SK-N-SH (cell line): ENCODE data around the gene ATF5. TPM values are rescaled to one million over a fixed set of nuclear protein-coding genes. Genes with fewer than 3 reads are reported as not detected.

Experiments
- CTCF ChIA-PET: fragments of 300-600, 350-600 bp; formaldehyde crosslinking; extraction: SDS; loops from one replicate; lab custom pipeline; 2021; lab: Yijun Ruan, JAX
- POLR2A ChIA-PET: fragments of 350-600 bp; sonication (Branson Sonifier 250); formaldehyde crosslinking; extraction: SDS; loops from one replicate; lab custom pipeline; 2020; ENCODE audit warnings: antibody characterized with exemption, inconsistent platforms; lab: Yijun Ruan, JAX
- DNase-seq: peaks from one replicate; pipeline ENCODE4 v3.0.0; 2012
- H2AFZ ChIP-seq: fragments of 200-600 bp; sonication (generic); 2 replicates; pipeline ENCODE4 v1.8.1; 2016; ENCODE audit warnings: antibody characterized with exemption, mild to moderate bottlenecking, low read depth
- H3F3A ChIP-seq: fragments of 200-600 bp; sonication (generic); replicated peaks from 2 replicates; pipeline ENCODE3; 2016; ENCODE audit warnings: antibody characterized with exemption, mild to moderate bottlenecking; ENCODE audit not compliant: insufficient read depth
- H3K27ac ChIP-seq, 2 experiments: fragments of 200-500 bp in 1 of 2; fragments of 200-600 bp in 1 of 2; sonication (Bioruptor generic) in 1 of 2; sonication (generic), shearing (Covaris generic) in 1 of 2; 2 replicates each; pipeline versions ENCODE4 v1.5.1 to v1.6.1; 2014 to 2016; ENCODE audit warnings: low read depth in 2 of 2, inconsistent platforms in 1 of 2, low read length in 1 of 2, mild to moderate bottlenecking in 1 of 2, mixed read lengths in 1 of 2
- H3K27me3 ChIP-seq: fragments of 200-600 bp; sonication (generic), shearing (Covaris generic); 2 replicates; pipeline ENCODE4 v1.6.1; 2016; ENCODE audit warnings: mixed run types; ENCODE audit not compliant: insufficient read depth
- H3K36me3 ChIP-seq, 2 experiments: fragments of 200-500 bp in 1 of 2; fragments of 200-600 bp in 1 of 2; sonication (Bioruptor generic) in 1 of 2; sonication (generic) in 1 of 2; replicated peaks in 1 of 2; 2 replicates each; pipeline versions ENCODE3 to v1.5.1; 2014 to 2016; ENCODE audit warnings: low read length in 1 of 2, mild to moderate bottlenecking in 1 of 2; ENCODE audit not compliant: insufficient read depth in 2 of 2, control insufficient read depth in 1 of 2
- H3K4me1 ChIP-seq, 2 experiments: fragments of 200-500 bp in 1 of 2; fragments of 200-600 bp in 1 of 2; sonication (Bioruptor generic) in 1 of 2; sonication (generic), shearing (Covaris generic) in 1 of 2; 2 replicates each; pipeline versions ENCODE4 v1.5.1 to v1.6.1; 2014 to 2016; ENCODE audit warnings: low read depth in 1 of 2, low read length in 1 of 2, mixed run types in 1 of 2; ENCODE audit not compliant: insufficient read depth in 2 of 2, control insufficient read depth in 1 of 2
- H3K4me2 ChIP-seq: fragments of 200-600 bp; sonication (generic), shearing (Covaris generic); 2 replicates; pipeline ENCODE4 v1.6.1; 2017; ENCODE audit warnings: mixed run types
- H3K4me3 ChIP-seq, 2 experiments: fragments of 200-500 bp in 1 of 2; fragments of 200-600 bp in 1 of 2; sonication (Bioruptor generic) in 1 of 2; sonication (generic), shearing (Covaris generic) in 1 of 2; 2 replicates each; pipeline versions ENCODE4 v1.5.1 to v1.8.1; 2014 to 2016; ENCODE audit warnings: low read depth in 2 of 2, inconsistent platforms in 1 of 2, low read length in 1 of 2, mild to moderate bottlenecking in 1 of 2, mixed read lengths in 1 of 2, moderate library complexity in 1 of 2
- H3K79me2 ChIP-seq: fragments of 200-600 bp; sonication (generic); 2 replicates; pipeline ENCODE4 v1.8.1; 2017; ENCODE audit warnings: mild to moderate bottlenecking; ENCODE audit not compliant: insufficient read depth
- H3K9ac ChIP-seq: fragments of 200-600 bp; sonication (generic); 2 replicates; pipeline ENCODE4 v1.6.1; 2017; ENCODE audit warnings: mixed run types
- H3K9me2 ChIP-seq: fragments of 200-600 bp; sonication (generic); 2 replicates; pipeline ENCODE4 v1.6.1; 2017; ENCODE audit warnings: mixed run types
- H3K9me3 ChIP-seq: fragments of 200-600 bp; sonication (generic); 2 replicates; pipeline ENCODE4 v1.6.1; 2017; ENCODE audit warnings: mixed run types, mild to moderate bottlenecking, moderate library complexity
- H4K20me1 ChIP-seq: fragments of 200-600 bp; sonication (generic); 2 replicates; pipeline ENCODE4 v1.6.1; 2017; ENCODE audit warnings: mild to moderate bottlenecking, mixed run types; ENCODE audit not compliant: insufficient read depth
- CHD2 ChIP-seq: fragments of 150-350 bp; IDR thresholded peaks from 2 replicates; pipeline ENCODE4 v1.6.1; 2018; ENCODE audit warnings: low read length; ENCODE audit not compliant: partially characterized antibody
- ELF1 ChIP-seq: IDR thresholded peaks from 2 replicates; pipeline ENCODE4 v1.4.0; 2012
- EP300 ChIP-seq, 2 experiments: IDR thresholded peaks; 2 replicates each; pipeline versions ENCODE4 v1.4.0 to v1.6.1; 2012; ENCODE audit warnings: borderline replicate concordance in 1 of 2, low read depth in 1 of 2, low read length in 1 of 2
- EZH2phosphoT487 ChIP-seq: fragments of 200-600 bp; sonication (generic); IDR thresholded peaks from 2 replicates; pipeline ENCODE4 v1.6.1; 2017; ENCODE audit warnings: low read depth, mixed run types, mild to moderate bottlenecking, antibody characterized with exemption, moderate library complexity, borderline replicate concordance
- FOSL2 ChIP-seq: IDR thresholded peaks from 2 replicates; pipeline ENCODE4 v1.4.0; 2012; ENCODE audit warnings: low read depth, mild to moderate bottlenecking, moderate library complexity, borderline replicate concordance
- FOXJ3 ChIP-seq: sonication (generic); formaldehyde crosslinking; IDR thresholded peaks from 2 replicates; pipeline ENCODE4 v1.5.1; 2020; ENCODE audit warnings: mild to moderate bottlenecking, missing genetic modification reagents
- FOXM1 ChIP-seq: IDR thresholded peaks from 2 replicates; pipeline ENCODE4 v1.4.0; 2012; ENCODE audit warnings: low read depth, mild to moderate bottlenecking
- MEF2A ChIP-seq: IDR thresholded peaks from 2 replicates; pipeline ENCODE4 v1.4.0; 2012; ENCODE audit warnings: low read depth, borderline replicate concordance
- MXI1 ChIP-seq: IDR thresholded peaks from 2 replicates; pipeline ENCODE4 v1.6.1; 2012; ENCODE audit warnings: mild to moderate bottlenecking, low read depth, low read length, improper control_type of control experiment
- NRF1 ChIP-seq: IDR thresholded peaks from 2 replicates; pipeline ENCODE4 v1.6.1; 2012; ENCODE audit warnings: low read depth, mild to moderate bottlenecking, low read length
- POLR2AphosphoS5 ChIP-seq: IDR thresholded peaks from 2 replicates; pipeline ENCODE4 v1.6.1; 2012; ENCODE audit warnings: low read depth, low read length
- RAD21 ChIP-seq: IDR thresholded peaks from 2 replicates; pipeline ENCODE4 v1.6.1; 2012; ENCODE audit warnings: mild to moderate bottlenecking, low read length
- RFX5 ChIP-seq: IDR thresholded peaks from 2 replicates; pipeline ENCODE4 v1.6.1; 2012; ENCODE audit warnings: mild to moderate bottlenecking, improper control_type of control experiment, low read length
- SIN3A ChIP-seq: IDR thresholded peaks from 2 replicates; pipeline ENCODE4 v1.6.1; 2012; ENCODE audit warnings: low read depth, mild to moderate bottlenecking, low read length, moderate library complexity, borderline replicate concordance
- SMC3 ChIP-seq: IDR thresholded peaks from 2 replicates; pipeline ENCODE4 v1.6.1; 2012; ENCODE audit warnings: low read depth, low read length, improper control_type of control experiment
- TAF1 ChIP-seq: IDR thresholded peaks from 2 replicates; pipeline ENCODE4 v1.6.1; 2012; ENCODE audit warnings: low read depth, mild to moderate bottlenecking, low read length, moderate library complexity, borderline replicate concordance
- TCF12 ChIP-seq: IDR thresholded peaks from 2 replicates; pipeline ENCODE4 v1.4.0; 2012
- YY1 ChIP-seq: IDR thresholded peaks from 2 replicates; pipeline ENCODE4 v1.4.0; 2012; ENCODE audit warnings: low read depth, mild to moderate bottlenecking
- WGBS: methylation state at CpG from one replicate; pipeline ENCODE4 v1.1.6; 2017; ENCODE audit warnings: low lambda C conversion rate; 5-methylcytosine and 5-hydroxymethylcytosine counted together
- polyA plus RNA-seq, 3 experiments: library from polyadenylated mRNA; depleted of rRNA; stranded (reverse); fragments of >200 nt; gene quantifications; 2 replicates each; pipeline ENCODE4 v1.2.3, GENCODE V29; 2012
- TF ChIP-seq, protein P1 (sequence below): IDR thresholded peaks from 2 replicates; pipeline ENCODE4 v1.4.0; 2012; ENCODE audit warnings: low read depth
- TF ChIP-seq, protein P2 (sequence below): IDR thresholded peaks from 2 replicates; pipeline ENCODE4; 2012
- TF ChIP-seq, protein P3 (sequence below): fragments of 200-600 bp; sonication (generic); IDR thresholded peaks from 2 replicates; pipeline ENCODE4 v1.6.1; 2017; ENCODE audit warnings: antibody characterized with exemption, mild to moderate bottlenecking, moderate library complexity

The ATF5 gene
- polyA plus RNA-seq, 1 of the 3 experiments (the other 2 are of a cell fraction): 11.7 TPM

DNA sequence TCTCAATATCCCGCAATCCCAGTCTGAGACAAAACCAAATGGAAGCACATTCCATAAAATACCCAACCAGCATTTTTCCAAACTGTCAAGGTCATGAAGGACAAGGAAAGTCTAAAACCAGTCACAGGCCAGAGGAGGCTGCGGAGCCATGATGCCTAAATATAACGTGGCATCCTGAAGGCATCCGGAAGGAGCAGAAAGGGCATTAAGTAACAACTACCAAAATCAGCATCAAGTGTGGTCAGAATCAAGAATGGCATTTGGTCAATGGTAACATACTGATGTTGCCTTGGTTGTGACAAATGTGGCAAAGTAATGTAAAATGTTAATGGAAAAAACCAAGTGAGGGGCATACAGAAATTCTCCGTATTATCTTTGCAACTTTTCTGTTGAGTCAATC, 3.5 kb upstream of the ATF5 start (continued):
- TF ChIP-seq FOXJ3 (CRISPR knock-in tag): no peak
- TF ChIP-seq FOSL2: no peak
- no peak for TF ChIP-seq RAD21
- TF ChIP-seq, protein P1, sequence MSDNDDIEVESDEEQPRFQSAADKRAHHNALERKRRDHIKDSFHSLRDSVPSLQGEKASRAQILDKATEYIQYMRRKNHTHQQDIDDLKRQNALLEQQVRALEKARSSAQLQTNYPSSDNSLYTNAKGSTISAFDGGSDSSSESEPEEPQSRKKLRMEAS: no peak
- no peak for TF ChIP-seq MEF2A
- TF ChIP-seq EP300 (IDR thresholded peaks at IDR 0.05; ENCODE audit: borderline replicate concordance in 1 of 2, low read depth in 1 of 2, low read length in 1 of 2): no peak
- TF ChIP-seq TCF12: no peak

DNA sequence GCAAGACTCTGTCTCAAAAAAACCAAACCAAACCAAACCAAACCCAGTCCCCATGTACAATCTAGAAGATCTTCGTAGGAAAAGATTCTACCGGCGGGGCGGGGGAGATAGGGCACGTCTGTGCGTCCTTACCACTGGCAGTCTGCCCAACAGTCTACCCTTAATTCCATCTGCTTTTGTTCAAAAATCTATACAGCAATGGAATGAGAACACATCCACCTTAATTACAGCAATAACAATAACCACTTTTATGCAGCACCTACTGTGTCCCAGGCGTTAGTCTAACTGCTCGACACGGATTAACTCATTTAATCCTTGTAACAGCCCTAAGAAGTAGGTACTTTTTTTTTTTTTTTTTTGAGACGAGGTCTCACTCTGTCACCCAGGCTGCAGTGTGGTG, 2.5 kb upstream of the ATF5 start:
- Histone ChIP-seq H3K27me3 (no peaks in the 10 kb centered on the region), H3K27ac (no peak overlapping the region), H3K4me3 (no peak overlapping the region), H3K9me2 (no peaks in the 10 kb centered on the region), H3K9me3 (no peaks in the 10 kb centered on the region), H3K4me2 (no peak overlapping the region), H3K79me2 (peaks cover 78% of the 10 kb centered on the region), H3K9ac (no peak overlapping the region), H4K20me1 (peaks cover 33% of the 10 kb centered on the region; the same call in 1 of the 2 replicates), H3K4me1 (peaks cover 7 to 10% of the 10 kb centered on the region in 2 experiments; a peak in 2 of 4 replicates), H3K36me3 (peaks cover 24 to 33% of the 10 kb centered on the region in 2 experiments), H2AFZ (no peak overlapping the region), H3F3A (peaks cover 18% of the 10 kb centered on the region)
- TF ChIP-seq FOXM1 (no peak), SIN3A (no peak), EZH2phosphoT487 (no peak)
- CTCF ChIA-PET: no interaction called here
- DNase-seq: no peak
- POLR2A ChIA-PET: no interaction called here
- WGBS: 98% methylated on average over 10 of the region's 10 CpGs

DNA sequence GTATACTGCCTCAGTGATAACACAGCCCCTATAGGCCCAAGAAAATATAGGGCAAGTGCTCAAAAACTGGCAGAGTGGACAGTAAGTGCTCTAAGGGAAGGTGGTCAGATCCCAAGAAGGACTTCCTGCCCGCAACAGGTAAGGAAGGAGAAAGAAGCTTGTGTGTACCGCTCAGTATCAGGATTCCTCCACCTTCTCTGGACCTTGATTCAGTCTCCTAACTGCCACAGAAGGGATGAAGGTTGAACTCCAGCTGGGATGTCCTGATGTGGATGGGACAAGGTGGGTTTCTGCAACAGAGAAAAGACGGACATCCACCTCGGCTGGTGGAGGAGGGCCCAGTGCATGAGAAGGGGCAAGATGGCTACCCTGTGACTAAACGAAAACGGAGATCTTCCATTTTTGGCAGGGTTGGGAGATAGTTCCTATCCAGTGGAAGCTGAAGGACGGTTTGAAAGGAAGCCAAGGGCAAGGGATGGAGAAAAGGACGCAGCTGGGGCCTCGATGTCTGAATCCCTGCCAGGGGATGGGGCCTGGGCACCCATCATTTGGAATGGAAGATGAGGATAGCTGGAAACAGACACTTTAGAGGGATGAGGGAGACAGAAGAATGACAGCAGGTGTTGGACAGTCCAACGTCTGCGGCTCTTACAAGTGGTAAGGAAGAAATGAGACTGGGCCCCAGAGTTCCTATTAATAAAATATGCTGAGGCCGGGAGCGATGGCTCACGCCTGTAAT, 1.3 kb upstream of the ATF5 start:
- H4K20me1 ChIP-seq: peaks cover 22% of the 10 kb centered on the region; the same call in 1 of the 2 replicates
- H3K27me3 ChIP-seq: no peaks in the 10 kb centered on the region
- H3K4me3 ChIP-seq: peak overlapping the region in 1 of 2 experiments; percentile 100; a peak in 2 of 4 replicates
- H3K79me2 ChIP-seq: peaks cover 66% of the 10 kb centered on the region
- no peak overlapping the region for H2AFZ ChIP-seq
- peaks cover 17 to 37% of the 10 kb centered on the region in 2 experiments for H3K36me3 ChIP-seq
- peak overlapping the region; percentile 98; the same call in 1 of the 2 replicates for H3K9ac ChIP-seq
- H3K9me3 ChIP-seq: no peaks in the 10 kb centered on the region
- H3K27ac ChIP-seq: peak overlapping the region in 1 of 2 experiments; percentile 94; a peak in 1 of 4 replicates
- peaks cover 7 to 10% of the 10 kb centered on the region in 2 experiments; a peak in 2 of 4 replicates for H3K4me1 ChIP-seq
- H3F3A ChIP-seq: peaks cover 18% of the 10 kb centered on the region
- ChIA-PET CTCF (interaction anchor here (1.0 to 3.5 kb wide), 5 partner anchors 9 to 37 kb away, joined by 3 to 23 read pairs (median 3); no protein-coding TSS in a partner anchor), POLR2A (no interaction called here)
- H3K4me2 ChIP-seq: peak overlapping the region; percentile 94
- H3K9me2 ChIP-seq: no peaks in the 10 kb centered on the region
- no peak for TF ChIP-seq SMC3
- TF ChIP-seq, protein P2, sequence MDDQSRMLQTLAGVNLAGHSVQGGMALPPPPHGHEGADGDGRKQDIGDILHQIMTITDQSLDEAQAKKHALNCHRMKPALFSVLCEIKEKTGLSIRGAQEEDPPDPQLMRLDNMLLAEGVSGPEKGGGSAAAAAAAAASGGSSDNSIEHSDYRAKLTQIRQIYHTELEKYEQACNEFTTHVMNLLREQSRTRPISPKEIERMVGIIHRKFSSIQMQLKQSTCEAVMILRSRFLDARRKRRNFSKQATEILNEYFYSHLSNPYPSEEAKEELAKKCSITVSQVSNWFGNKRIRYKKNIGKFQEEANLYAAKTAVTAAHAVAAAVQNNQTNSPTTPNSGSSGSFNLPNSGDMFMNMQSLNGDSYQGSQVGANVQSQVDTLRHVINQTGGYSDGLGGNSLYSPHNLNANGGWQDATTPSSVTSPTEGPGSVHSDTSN: no peak
- TF ChIP-seq MXI1: no peak
- TF ChIP-seq YY1: no peak
- no peak for TF ChIP-seq EZH2phosphoT487
- no peak for TF ChIP-seq NRF1
- TF ChIP-seq POLR2AphosphoS5: no peak
- no peak for TF ChIP-seq CHD2
- no peak for TF ChIP-seq RFX5
- TF ChIP-seq TAF1: no peak
- TF ChIP-seq, protein P3, sequence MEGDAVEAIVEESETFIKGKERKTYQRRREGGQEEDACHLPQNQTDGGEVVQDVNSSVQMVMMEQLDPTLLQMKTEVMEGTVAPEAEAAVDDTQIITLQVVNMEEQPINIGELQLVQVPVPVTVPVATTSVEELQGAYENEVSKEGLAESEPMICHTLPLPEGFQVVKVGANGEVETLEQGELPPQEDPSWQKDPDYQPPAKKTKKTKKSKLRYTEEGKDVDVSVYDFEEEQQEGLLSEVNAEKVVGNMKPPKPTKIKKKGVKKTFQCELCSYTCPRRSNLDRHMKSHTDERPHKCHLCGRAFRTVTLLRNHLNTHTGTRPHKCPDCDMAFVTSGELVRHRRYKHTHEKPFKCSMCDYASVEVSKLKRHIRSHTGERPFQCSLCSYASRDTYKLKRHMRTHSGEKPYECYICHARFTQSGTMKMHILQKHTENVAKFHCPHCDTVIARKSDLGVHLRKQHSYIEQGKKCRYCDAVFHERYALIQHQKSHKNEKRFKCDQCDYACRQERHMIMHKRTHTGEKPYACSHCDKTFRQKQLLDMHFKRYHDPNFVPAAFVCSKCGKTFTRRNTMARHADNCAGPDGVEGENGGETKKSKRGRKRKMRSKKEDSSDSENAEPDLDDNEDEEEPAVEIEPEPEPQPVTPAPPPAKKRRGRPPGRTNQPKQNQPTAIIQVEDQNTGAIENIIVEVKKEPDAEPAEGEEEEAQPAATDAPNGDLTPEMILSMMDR: no peak
- TF ChIP-seq FOXJ3 (CRISPR knock-in tag): no peak
- no peak for TF ChIP-seq ELF1
- DNase-seq: no peak
- WGBS: 88% methylated on average over 14 of the region's 14 CpGs
